Gastroesophageal sphincter (tissue), 3 donors: ENCODE data around the gene GPR87.

Source experiments
- POLR2AphosphoS5 ChIP-seq: sonication (generic); formaldehyde crosslinking; IDR thresholded peaks from one replicate; pipeline ENCODE4 v1.6.1; 2017; ENCODE audit warnings: antibody characterized with exemption
- TF ChIP-seq, protein P1 (sequence below), 4 experiments: fragments of 200-600 bp in 2 of 4; fragments of 450-650 bp in 2 of 4; sonication (generic) in 1 of 4; IDR thresholded peaks; one replicate each; pipeline ENCODE4 v1.5.1; 2017 to 2019; ENCODE audit warnings: antibody characterized with exemption in 4 of 4, mild to moderate bottlenecking in 2 of 4, moderate library complexity in 2 of 4

DNA sequence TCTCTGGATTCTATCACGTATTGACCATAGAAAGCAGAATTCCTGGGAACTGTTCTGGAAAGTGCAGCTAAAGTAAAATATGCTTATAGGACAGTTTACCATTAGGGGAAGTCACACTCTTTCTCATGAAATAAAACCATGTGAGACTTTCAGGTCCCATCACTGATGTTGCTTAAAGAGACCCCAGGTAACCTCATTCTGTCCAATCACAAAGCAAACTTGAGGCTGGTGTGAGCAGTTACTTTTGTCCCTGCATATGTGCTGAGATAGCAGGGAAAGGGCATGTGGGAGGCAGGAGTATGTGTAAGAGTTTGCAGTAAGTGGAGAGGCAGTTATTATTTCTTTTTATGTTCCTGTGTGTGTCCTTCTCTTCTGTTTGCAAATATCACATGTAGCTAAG lies 16.1 kb downstream of the GPR87 start:
- TF ChIP-seq, protein P1, sequence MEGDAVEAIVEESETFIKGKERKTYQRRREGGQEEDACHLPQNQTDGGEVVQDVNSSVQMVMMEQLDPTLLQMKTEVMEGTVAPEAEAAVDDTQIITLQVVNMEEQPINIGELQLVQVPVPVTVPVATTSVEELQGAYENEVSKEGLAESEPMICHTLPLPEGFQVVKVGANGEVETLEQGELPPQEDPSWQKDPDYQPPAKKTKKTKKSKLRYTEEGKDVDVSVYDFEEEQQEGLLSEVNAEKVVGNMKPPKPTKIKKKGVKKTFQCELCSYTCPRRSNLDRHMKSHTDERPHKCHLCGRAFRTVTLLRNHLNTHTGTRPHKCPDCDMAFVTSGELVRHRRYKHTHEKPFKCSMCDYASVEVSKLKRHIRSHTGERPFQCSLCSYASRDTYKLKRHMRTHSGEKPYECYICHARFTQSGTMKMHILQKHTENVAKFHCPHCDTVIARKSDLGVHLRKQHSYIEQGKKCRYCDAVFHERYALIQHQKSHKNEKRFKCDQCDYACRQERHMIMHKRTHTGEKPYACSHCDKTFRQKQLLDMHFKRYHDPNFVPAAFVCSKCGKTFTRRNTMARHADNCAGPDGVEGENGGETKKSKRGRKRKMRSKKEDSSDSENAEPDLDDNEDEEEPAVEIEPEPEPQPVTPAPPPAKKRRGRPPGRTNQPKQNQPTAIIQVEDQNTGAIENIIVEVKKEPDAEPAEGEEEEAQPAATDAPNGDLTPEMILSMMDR (IDR thresholded peaks at IDR 0.05): no peak
- no peak for TF ChIP-seq POLR2AphosphoS5
